ENCODE data around the gene GMPPA.

DNA sequence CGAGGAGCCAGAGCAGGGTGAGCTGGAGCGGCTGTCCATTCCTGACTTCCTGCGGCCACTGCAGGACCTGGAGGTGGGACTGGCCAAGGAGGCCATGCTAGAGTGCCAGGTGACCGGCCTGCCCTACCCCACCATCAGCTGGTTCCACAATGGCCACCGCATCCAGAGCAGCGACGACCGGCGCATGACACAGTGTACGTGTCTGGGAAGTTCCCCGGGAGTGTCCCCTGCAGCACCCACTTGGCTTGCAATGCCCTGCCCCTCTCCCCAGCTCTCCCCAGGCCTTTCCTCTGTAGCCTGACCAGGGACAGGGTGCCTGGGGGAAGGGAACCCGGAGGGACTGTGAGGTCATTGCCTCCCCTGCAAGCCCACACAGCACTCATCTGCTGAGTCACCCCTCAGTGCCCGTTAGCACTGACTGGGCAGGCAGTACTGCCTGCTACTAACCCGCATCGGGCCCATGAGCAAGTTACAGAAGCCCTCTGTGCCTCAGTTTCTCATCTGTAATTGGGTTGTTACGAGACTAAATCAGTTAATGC is 29.4 kb upstream of the GMPPA start:
- TF ChIP-seq, protein P1, sequence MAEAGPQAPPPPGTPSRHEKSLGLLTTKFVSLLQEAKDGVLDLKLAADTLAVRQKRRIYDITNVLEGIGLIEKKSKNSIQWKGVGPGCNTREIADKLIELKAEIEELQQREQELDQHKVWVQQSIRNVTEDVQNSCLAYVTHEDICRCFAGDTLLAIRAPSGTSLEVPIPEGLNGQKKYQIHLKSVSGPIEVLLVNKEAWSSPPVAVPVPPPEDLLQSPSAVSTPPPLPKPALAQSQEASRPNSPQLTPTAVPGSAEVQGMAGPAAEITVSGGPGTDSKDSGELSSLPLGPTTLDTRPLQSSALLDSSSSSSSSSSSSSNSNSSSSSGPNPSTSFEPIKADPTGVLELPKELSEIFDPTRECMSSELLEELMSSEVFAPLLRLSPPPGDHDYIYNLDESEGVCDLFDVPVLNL (CRISPR knock-in tag; IDR thresholded peaks at IDR 0.05; ENCODE audit: low read depth), result no peak
- TF ChIP-seq CTCF (IDR thresholded peaks at IDR 0.05 in 2 of 3, conservative IDR thresholded peaks at IDR 0.05 in 1 of 3; ENCODE audit: insufficient read depth in 2 of 3, low read depth in 1 of 3, low read length in 3 of 3), result no peak
- no peak for TF ChIP-seq CREB1 (IDR thresholded peaks at IDR 0.05)
- no peak for TF ChIP-seq CREB1 (CRISPR knock-in tag; IDR thresholded peaks at IDR 0.05)
- TF ChIP-seq EP300 (IDR thresholded peaks at IDR 0.05; ENCODE audit: low read length), result no peak
- TF ChIP-seq ZNF143 (CRISPR knock-in tag; IDR thresholded peaks at IDR 0.05), result no peak
- TF ChIP-seq NR2C2 (CRISPR knock-in tag; IDR thresholded peaks at IDR 0.05), result no peak
- no peak for TF ChIP-seq NR2C2 (tag; IDR thresholded peaks at IDR 0.05)
- no peak for TF ChIP-seq STAT6 (CRISPR knock-in tag; IDR thresholded peaks at IDR 0.05)
- TF ChIP-seq, protein P2, sequence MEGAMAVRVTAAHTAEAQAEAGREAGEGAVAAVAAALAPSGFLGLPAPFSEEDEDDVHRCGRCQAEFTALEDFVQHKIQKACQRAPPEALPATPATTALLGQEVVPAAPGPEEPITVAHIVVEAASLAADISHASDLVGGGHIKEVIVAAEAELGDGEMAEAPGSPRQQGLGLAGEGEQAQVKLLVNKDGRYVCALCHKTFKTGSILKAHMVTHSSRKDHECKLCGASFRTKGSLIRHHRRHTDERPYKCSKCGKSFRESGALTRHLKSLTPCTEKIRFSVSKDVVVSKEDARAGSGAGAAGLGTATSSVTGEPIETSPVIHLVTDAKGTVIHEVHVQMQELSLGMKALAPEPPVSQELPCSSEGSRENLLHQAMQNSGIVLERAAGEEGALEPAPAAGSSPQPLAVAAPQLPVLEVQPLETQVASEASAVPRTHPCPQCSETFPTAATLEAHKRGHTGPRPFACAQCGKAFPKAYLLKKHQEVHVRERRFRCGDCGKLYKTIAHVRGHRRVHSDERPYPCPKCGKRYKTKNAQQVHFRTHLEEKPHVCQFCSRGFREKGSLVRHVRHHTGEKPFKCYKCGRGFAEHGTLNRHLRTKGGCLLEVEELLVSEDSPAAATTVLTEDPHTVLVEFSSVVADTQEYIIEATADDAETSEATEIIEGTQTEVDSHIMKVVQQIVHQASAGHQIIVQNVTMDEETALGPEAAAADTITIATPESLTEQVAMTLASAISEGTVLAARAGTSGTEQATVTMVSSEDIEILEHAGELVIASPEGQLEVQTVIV (CRISPR knock-in tag; IDR thresholded peaks at IDR 0.05; ENCODE audit: borderline replicate concordance), result no peak
- no peak for TF ChIP-seq ZNF282 (CRISPR knock-in tag; IDR thresholded peaks at IDR 0.05)
- TF ChIP-seq ZNF263 (CRISPR knock-in tag; IDR thresholded peaks at IDR 0.05; ENCODE audit: borderline replicate concordance), result no peak
- no peak for TF ChIP-seq ZNF124 (CRISPR knock-in tag; IDR thresholded peaks at IDR 0.05)

Measured in K562 (cell line).